ENCODE data around the gene MRTO4.
A peak's percentile ranks its signal among the peaks of the same experiment; 100 is the strongest.

DNA sequence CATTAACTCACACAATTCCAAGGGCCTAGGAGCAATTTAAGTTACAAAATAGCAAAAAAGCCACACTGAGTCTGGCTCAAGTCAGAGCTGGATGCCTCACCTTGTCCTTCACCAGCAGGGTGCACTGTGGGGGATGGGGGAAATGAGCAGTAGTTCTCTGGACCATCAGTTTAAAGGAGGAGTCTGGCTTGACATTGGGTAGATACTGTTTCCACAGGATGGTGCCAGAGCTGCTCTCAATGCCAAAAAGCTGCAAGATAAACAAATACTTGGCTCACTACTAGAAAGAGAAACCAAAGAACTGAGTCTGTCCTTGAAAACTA lies 19.1 kb upstream of the MRTO4 start:
- no peak for TF ChIP-seq GATAD2B (IDR thresholded peaks at IDR 0.05; ENCODE audit: borderline replicate concordance)
- peak in 2 of 3 experiments; percentile 35 to 38; a peak in 1 of 6 replicates for TF ChIP-seq CTCF (IDR thresholded peaks at IDR 0.05 in 2 of 3, conservative IDR thresholded peaks at IDR 0.05 in 1 of 3; ENCODE audit: insufficient read depth in 2 of 3, low read depth in 1 of 3, low read length in 3 of 3)
- no peak for TF ChIP-seq PTBP1 (IDR thresholded peaks at IDR 0.05; ENCODE audit: low read depth, low read length)
- TF ChIP-seq, protein P1, sequence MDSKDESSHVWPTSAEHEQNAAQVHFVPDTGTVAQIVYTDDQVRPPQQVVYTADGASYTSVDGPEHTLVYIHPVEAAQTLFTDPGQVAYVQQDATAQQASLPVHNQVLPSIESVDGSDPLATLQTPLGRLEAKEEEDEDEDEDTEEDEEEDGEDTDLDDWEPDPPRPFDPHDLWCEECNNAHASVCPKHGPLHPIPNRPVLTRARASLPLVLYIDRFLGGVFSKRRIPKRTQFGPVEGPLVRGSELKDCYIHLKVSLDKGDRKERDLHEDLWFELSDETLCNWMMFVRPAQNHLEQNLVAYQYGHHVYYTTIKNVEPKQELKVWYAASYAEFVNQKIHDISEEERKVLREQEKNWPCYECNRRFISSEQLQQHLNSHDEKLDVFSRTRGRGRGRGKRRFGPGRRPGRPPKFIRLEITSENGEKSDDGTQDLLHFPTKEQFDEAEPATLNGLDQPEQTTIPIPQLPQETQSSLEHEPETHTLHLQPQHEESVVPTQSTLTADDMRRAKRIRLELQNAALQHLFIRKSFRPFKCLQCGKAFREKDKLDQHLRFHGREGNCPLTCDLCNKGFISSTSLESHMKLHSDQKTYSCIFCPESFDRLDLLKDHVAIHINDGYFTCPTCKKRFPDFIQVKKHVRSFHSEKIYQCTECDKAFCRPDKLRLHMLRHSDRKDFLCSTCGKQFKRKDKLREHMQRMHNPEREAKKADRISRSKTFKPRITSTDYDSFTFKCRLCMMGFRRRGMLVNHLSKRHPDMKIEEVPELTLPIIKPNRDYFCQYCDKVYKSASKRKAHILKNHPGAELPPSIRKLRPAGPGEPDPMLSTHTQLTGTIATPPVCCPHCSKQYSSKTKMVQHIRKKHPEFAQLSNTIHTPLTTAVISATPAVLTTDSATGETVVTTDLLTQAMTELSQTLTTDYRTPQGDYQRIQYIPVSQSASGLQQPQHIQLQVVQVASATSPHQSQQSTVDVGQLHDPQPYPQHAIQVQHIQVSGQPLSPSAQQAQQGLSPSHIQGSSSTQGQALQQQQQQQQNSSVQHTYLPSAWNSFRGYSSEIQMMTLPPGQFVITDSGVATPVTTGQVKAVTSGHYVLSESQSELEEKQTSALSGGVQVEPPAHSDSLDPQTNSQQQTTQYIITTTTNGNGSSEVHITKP (IDR thresholded peaks at IDR 0.05; ENCODE audit: partially characterized antibody) = no peak
- no peak for TF ChIP-seq ZNF76 (CRISPR knock-in tag; IDR thresholded peaks at IDR 0.05; ENCODE audit: borderline replicate concordance)
- no peak for TF ChIP-seq HNRNPK (IDR thresholded peaks at IDR 0.05; ENCODE audit: low read depth, low read length, poor library complexity, severe bottlenecking)
- TF ChIP-seq ELF1 (tag; IDR thresholded peaks at IDR 0.05) = no peak
- no peak for TF ChIP-seq BACH1 (tag; IDR thresholded peaks at IDR 0.05)
- no peak for TF ChIP-seq MAZ (CRISPR knock-in tag; conservative IDR thresholded peaks at IDR 0.05 in 1 of 2, IDR thresholded peaks at IDR 0.05 in 1 of 2)
- no peak for TF ChIP-seq POLR2B (IDR thresholded peaks at IDR 0.05; ENCODE audit: low read depth, partially characterized antibody)
- no peak for TF ChIP-seq GABPB1 (CRISPR knock-in tag; IDR thresholded peaks at IDR 0.05)
- TF ChIP-seq FOXJ2 (tag; IDR thresholded peaks at IDR 0.05) = no peak
- TF ChIP-seq TCF7L2 (IDR thresholded peaks at IDR 0.05; ENCODE audit: low read depth, low read length) = no peak
- TF ChIP-seq ZNF146 (CRISPR knock-in tag; IDR thresholded peaks at IDR 0.05; ENCODE audit: unreplicated experiment) = no peak

All from K562 (cell line).